ENCODE data around the gene CDC14A. TPM values are rescaled to one million over a fixed set of nuclear protein-coding genes. Genes with fewer than 3 reads are reported as not detected.
"Not testable (repeated sequence)": the region's sequence is repeated elsewhere in the genome, so short reads cannot be mapped to it uniquely, and the experiment has no call there.

Gene CDC14A
- polyA plus RNA-seq, 1 donor from 2014 or later, result 2.7 TPM

GRCh38 chr1:100364697-100365096 lies 12.4 kb downstream of the CDC14A start:
- Histone ChIP-seq H3K9ac (ENCODE audit: low read length) (no peak overlapping the region), H3K9me3 (ENCODE audit: low read length) (no peaks in the 10 kb centered on the region), H3K79me2 (replicated peaks; ENCODE audit: insufficient read depth, low read length) (peaks cover 9% of the 10 kb centered on the region), H3K4me3 (ENCODE audit: low read length) (no peak overlapping the region), H2AFZ (ENCODE audit: low read depth, low read length) (no peak overlapping the region), H3K27me3 (ENCODE audit: insufficient read depth, low read depth, low read length) (no peaks in the 10 kb centered on the region), H3F3A (ENCODE audit: insufficient read depth, low read length, poor library complexity, severe bottlenecking) (no peaks in the 10 kb centered on the region), H3K4me2 (ENCODE audit: low read length) (no peak overlapping the region), H3K36me3 (ENCODE audit: insufficient read depth, low read length) (no peaks in the 10 kb centered on the region), H4K20me1 (ENCODE audit: insufficient read depth) (no peaks in the 10 kb centered on the region), H3K9me2 (ENCODE audit: insufficient read depth, low read length) (no peaks in the 10 kb centered on the region), H3K27ac (ENCODE audit: low read length) (no peak overlapping the region)
- TF ChIP-seq EP300 (conservative IDR thresholded peaks at IDR 0.05; ENCODE audit: poor library complexity, severe bottlenecking) (no peak), SMC3 (conservative IDR thresholded peaks at IDR 0.05; ENCODE audit: poor library complexity) (no peak), POLR2AphosphoS5 (IDR thresholded peaks at IDR 0.05) (no peak), REST (IDR thresholded peaks at IDR 0.05; ENCODE audit: borderline replicate concordance) (no peak), RAD21 (conservative IDR thresholded peaks at IDR 0.05) (no peak), MXI1 (conservative IDR thresholded peaks at IDR 0.05; ENCODE audit: poor library complexity, severe bottlenecking) (no peak), TAF1 (IDR thresholded peaks at IDR 0.05; ENCODE audit: low read depth) (no peak), EZH2 (IDR thresholded peaks at IDR 0.05; ENCODE audit: borderline replicate concordance, insufficient read depth, low read length, poor library complexity, severe bottlenecking) (no peak)
- TF ChIP-seq, protein P1, sequence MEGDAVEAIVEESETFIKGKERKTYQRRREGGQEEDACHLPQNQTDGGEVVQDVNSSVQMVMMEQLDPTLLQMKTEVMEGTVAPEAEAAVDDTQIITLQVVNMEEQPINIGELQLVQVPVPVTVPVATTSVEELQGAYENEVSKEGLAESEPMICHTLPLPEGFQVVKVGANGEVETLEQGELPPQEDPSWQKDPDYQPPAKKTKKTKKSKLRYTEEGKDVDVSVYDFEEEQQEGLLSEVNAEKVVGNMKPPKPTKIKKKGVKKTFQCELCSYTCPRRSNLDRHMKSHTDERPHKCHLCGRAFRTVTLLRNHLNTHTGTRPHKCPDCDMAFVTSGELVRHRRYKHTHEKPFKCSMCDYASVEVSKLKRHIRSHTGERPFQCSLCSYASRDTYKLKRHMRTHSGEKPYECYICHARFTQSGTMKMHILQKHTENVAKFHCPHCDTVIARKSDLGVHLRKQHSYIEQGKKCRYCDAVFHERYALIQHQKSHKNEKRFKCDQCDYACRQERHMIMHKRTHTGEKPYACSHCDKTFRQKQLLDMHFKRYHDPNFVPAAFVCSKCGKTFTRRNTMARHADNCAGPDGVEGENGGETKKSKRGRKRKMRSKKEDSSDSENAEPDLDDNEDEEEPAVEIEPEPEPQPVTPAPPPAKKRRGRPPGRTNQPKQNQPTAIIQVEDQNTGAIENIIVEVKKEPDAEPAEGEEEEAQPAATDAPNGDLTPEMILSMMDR (IDR thresholded peaks at IDR 0.05; ENCODE audit: poor library complexity, severe bottlenecking), result no peak

- TF ChIP-seq TAF1 (IDR thresholded peaks at IDR 0.05; ENCODE audit: low read depth), result no peak
- Histone ChIP-seq H4K20me1 (ENCODE audit: insufficient read depth) (no peaks in the 10 kb centered on the region), H3K36me3 (ENCODE audit: insufficient read depth, low read length) (no peaks in the 10 kb centered on the region), H3K9me3 (ENCODE audit: low read length) (no peaks in the 10 kb centered on the region), H3K27ac (ENCODE audit: low read length) (no peak overlapping the region), H3K9me2 (ENCODE audit: insufficient read depth, low read length) (no peaks in the 10 kb centered on the region), H3K79me2 (replicated peaks; ENCODE audit: insufficient read depth, low read length) (peaks cover 23% of the 10 kb centered on the region), H3K27me3 (ENCODE audit: insufficient read depth, low read depth, low read length) (no peaks in the 10 kb centered on the region), H3K4me2 (ENCODE audit: low read length) (no peak overlapping the region), H3K9ac (ENCODE audit: low read length) (no peak overlapping the region), H2AFZ (ENCODE audit: low read depth, low read length) (no peak overlapping the region), H3F3A (ENCODE audit: insufficient read depth, low read length, poor library complexity, severe bottlenecking) (no peaks in the 10 kb centered on the region), H3K4me3 (ENCODE audit: low read length) (no peak overlapping the region)
These were observed 13.9 kb downstream of the CDC14A start for GRCh38 chr1:100366209-100366525.

GRCh38 chr1:100369339-100369738 lies 17.0 kb downstream of the CDC14A start:
- H3K36me3 ChIP-seq (ENCODE audit: insufficient read depth, low read length); H4K20me1 ChIP-seq (ENCODE audit: insufficient read depth); H2AFZ ChIP-seq (ENCODE audit: low read depth, low read length); H3K9me3 ChIP-seq (ENCODE audit: low read length); H3K4me3 ChIP-seq (ENCODE audit: low read length); H3F3A ChIP-seq (ENCODE audit: insufficient read depth, low read length, poor library complexity, severe bottlenecking); H3K4me2 ChIP-seq (ENCODE audit: low read length); H3K27ac ChIP-seq (ENCODE audit: low read length); H3K9ac ChIP-seq (ENCODE audit: low read length); H3K9me2 ChIP-seq (ENCODE audit: insufficient read depth, low read length); H3K27me3 ChIP-seq (ENCODE audit: insufficient read depth, low read depth, low read length): not testable (repeated sequence)
- peaks cover 25% of the 10 kb centered on the region for H3K79me2 ChIP-seq (replicated peaks; ENCODE audit: insufficient read depth, low read length)

DNA sequence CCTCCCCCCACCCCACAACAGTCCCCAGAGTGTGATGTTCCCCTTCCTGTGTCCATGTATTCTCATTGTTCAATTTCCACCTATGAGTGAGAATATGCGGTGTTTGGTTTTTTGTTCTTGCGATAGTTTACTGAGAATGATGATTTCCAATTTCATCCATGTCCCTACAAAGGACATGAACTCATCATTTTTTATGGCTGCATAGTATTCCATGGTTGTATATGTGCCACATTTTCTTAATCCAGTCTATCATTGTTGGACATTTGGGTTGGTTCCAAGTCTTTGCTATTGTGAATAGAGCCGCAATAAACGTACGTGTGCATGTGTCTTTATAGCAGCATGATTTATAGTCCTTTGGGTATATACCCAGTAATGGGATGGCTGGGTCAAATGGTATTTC lies 21.6 kb downstream of the CDC14A start:
- not testable (repeated sequence) for H3K9me2 ChIP-seq (ENCODE audit: insufficient read depth, low read length); H3K27ac ChIP-seq (ENCODE audit: low read length); H3K4me2 ChIP-seq (ENCODE audit: low read length); H2AFZ ChIP-seq (ENCODE audit: low read depth, low read length); H3F3A ChIP-seq (ENCODE audit: insufficient read depth, low read length, poor library complexity, severe bottlenecking); H3K9ac ChIP-seq (ENCODE audit: low read length); H3K27me3 ChIP-seq (ENCODE audit: insufficient read depth, low read depth, low read length); H3K4me3 ChIP-seq (ENCODE audit: low read length); H3K9me3 ChIP-seq (ENCODE audit: low read length); H3K36me3 ChIP-seq (ENCODE audit: insufficient read depth, low read length); H4K20me1 ChIP-seq (ENCODE audit: insufficient read depth)
- peaks cover 29% of the 10 kb centered on the region for H3K79me2 ChIP-seq (replicated peaks; ENCODE audit: insufficient read depth, low read length)

DNA sequence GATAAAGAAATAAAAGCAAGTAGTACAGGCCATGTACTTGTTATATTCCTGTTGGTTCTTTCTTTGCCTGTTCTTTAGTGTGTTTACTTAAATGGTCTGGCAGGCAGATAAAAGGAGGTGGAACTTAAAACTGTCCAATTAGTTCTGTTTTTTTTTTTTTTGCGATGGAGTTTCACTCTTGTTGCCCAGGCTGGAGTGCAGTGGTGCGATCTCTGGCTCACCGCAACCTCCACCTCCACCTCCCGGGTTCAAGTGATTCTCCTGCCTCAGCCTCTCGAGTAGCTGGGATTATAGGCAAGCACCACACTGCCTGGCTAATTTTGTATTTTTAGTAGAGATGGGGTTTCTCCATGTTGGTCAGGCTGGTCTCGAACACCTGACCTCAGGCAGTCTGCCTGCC lies 24.6 kb downstream of the CDC14A start:
- H3K27ac ChIP-seq (ENCODE audit: low read length); H3K9me3 ChIP-seq (ENCODE audit: low read length); H3K36me3 ChIP-seq (ENCODE audit: insufficient read depth, low read length); H2AFZ ChIP-seq (ENCODE audit: low read depth, low read length); H3K4me3 ChIP-seq (ENCODE audit: low read length); H3K9ac ChIP-seq (ENCODE audit: low read length); H3K9me2 ChIP-seq (ENCODE audit: insufficient read depth, low read length); H3K4me2 ChIP-seq (ENCODE audit: low read length); H3K79me2 ChIP-seq (replicated peaks; ENCODE audit: insufficient read depth, low read length); H3K27me3 ChIP-seq (ENCODE audit: insufficient read depth, low read depth, low read length); H3F3A ChIP-seq (ENCODE audit: insufficient read depth, low read length, poor library complexity, severe bottlenecking); H4K20me1 ChIP-seq (ENCODE audit: insufficient read depth): not testable (repeated sequence)
